Left renal cortex interstitium (tissue), 4 donors: ENCODE results near the gene ZNF710. TPM values are rescaled to one million over a fixed set of nuclear protein-coding genes. Genes with fewer than 3 reads are reported as not detected.

ENCODE experiments used
- DNase-seq, 4 donors: peaks; one replicate each; pipeline ENCODE4 v3.0.0-alpha.2; 2013; ENCODE audit warnings: low read depth in 4 of 4, low spot score in 2 of 4, missing footprints in 1 of 4
- polyA plus RNA-seq, 4 donors: library from polyadenylated mRNA; unstranded; fragments of 120-200 nt; gene quantifications; one replicate each; pipeline ENCODE4 v1.2.1, GENCODE V29; 2013; ENCODE audit not compliant: insufficient read length in 4 of 4

The ZNF710 gene
- polyA plus RNA-seq, 4 donors = 18.3 to 24.6 (median 19.9) TPM

GRCh38 chr15:90036806-90037510 lies 35.8 kb downstream of the ZNF710 start:
- DNase-seq = no peak

GRCh38 chr15:90037511-90037860 lies 36.4 kb downstream of the ZNF710 start:
- DNase-seq = no peak

GRCh38 chr15:90037961-90038631 lies 37.0 kb downstream of the ZNF710 start:
- DNase-seq = no peak

GRCh38 chr15:90038632-90039095 lies 37.5 kb downstream of the ZNF710 start:
- DNase-seq = no peak

- DNase-seq = no peak
Measured at GRCh38 chr15:90039996-90040395, 38.9 kb downstream of the ZNF710 start.

GRCh38 chr15:90040618-90041017 lies 39.5 kb downstream of the ZNF710 start:
- DNase-seq = no peak

- no peak for DNase-seq
Measured at GRCh38 chr15:90042356-90042755, 41.2 kb downstream of the ZNF710 start.

GRCh38 chr15:90042766-90043529 lies 41.8 kb downstream of the ZNF710 start:
- DNase-seq = no peak

- DNase-seq = no peak
Measured at GRCh38 chr15:90043530-90044010, 42.4 kb downstream of the ZNF710 start.

GRCh38 chr15:90044191-90044590 lies 43.1 kb downstream of the ZNF710 start:
- no peak for DNase-seq

- DNase-seq = no peak
Measured at GRCh38 chr15:90044916-90045371, 43.8 kb downstream of the ZNF710 start.

GRCh38 chr15:90046289-90046688 lies 45.2 kb downstream of the ZNF710 start:
- no peak for DNase-seq

- no peak for DNase-seq
Measured at GRCh38 chr15:90046911-90047392, 45.8 kb downstream of the ZNF710 start.

- DNase-seq = no peak
Measured at GRCh38 chr15:90047956-90048575, 46.9 kb downstream of the ZNF710 start.

- no peak for DNase-seq
Measured at GRCh38 chr15:90049030-90049429, 47.9 kb downstream of the ZNF710 start.

GRCh38 chr15:90049666-90050604 lies 48.8 kb downstream of the ZNF710 start:
- DNase-seq = no peak

- no peak for DNase-seq
Measured at GRCh38 chr15:90051874-90052273, 50.8 kb downstream of the ZNF710 start.

GRCh38 chr15:90053685-90054466 lies 52.8 kb downstream of the ZNF710 start:
- no peak for DNase-seq

GRCh38 chr15:90054618-90055097 lies 53.5 kb downstream of the ZNF710 start:
- no peak for DNase-seq
